Effector memory CD8-positive, alpha-beta T cell (primary cell): ENCODE measurements around the gene CHRNG.
"Not testable (repeated sequence)": the region's sequence is repeated elsewhere in the genome, so short reads cannot be mapped to it uniquely, and the experiment has no call there.

Experiments used
- ATAC-seq: fragments of 150-1000 bp; cut with Tn5 transposase; replicated peaks from 2 replicates; pipeline ENCODE4 v1.10.0; 2021; ENCODE audit warnings: mild to moderate bottlenecking, moderate library complexity
- DNase-seq, 3 experiments: peaks; one replicate each; pipeline ENCODE4 v3.0.0; 2021
- H3K27ac Mint-ChIP-seq, 2 donors: one replicate each; pipeline ENCODE4 v1.8.0; 2022; ENCODE audit warnings: mild to moderate bottlenecking in 2 of 2, mixed read lengths in 2 of 2, moderate library complexity in 2 of 2
- H3K27me3 Mint-ChIP-seq, 2 donors: one replicate each; pipeline ENCODE4 v1.8.0; 2022; ENCODE audit warnings: mixed read lengths in 2 of 2
- H3K36me3 Mint-ChIP-seq: one replicate; pipeline ENCODE4 v1.8.0; 2022; ENCODE audit warnings: mild to moderate bottlenecking, moderate library complexity, mixed read lengths; ENCODE audit not compliant: insufficient read depth
- H3K4me1 Mint-ChIP-seq, 2 donors: one replicate each; pipeline ENCODE4 v1.8.0; 2022; ENCODE audit warnings: low read depth in 2 of 2, mixed read lengths in 2 of 2
- H3K4me3 Mint-ChIP-seq, 2 donors: one replicate each; pipeline ENCODE4 v1.8.0; 2022; ENCODE audit warnings: mild to moderate bottlenecking in 2 of 2, mixed read lengths in 2 of 2, moderate library complexity in 2 of 2
- H3K9me3 Mint-ChIP-seq, 2 donors: one replicate each; pipeline ENCODE4 v1.8.0; 2022; ENCODE audit warnings: mixed read lengths in 2 of 2

CHRNG gene

GRCh38 chr2:232525791-232526371 is 13.6 kb upstream of the CHRNG start, which contains the start of gene CHRND:
Gene CHRND (plus strand): TSS chr2:232526160. CDS start chr2:232526216, 56 bp downstream.
- Mint-ChIP-seq H3K36me3 (peaks cover 3% of the 10 kb centered on the region), H3K4me1 (peaks cover 16 to 23% of the 10 kb centered on the region in 2 donors), H3K9me3 (no peaks in the 10 kb centered on the region), H3K27me3 (peaks cover 49 to 84% of the 10 kb centered on the region in 2 donors), H3K4me3 (no peak within 1 kb of the TSS), H3K27ac (no peak within 1 kb of the TSS)
- ATAC-seq (no peak), DNase-seq (no peak)

- no peak overlapping the region for H3K4me3 Mint-ChIP-seq
- ATAC-seq: no peak
- no peak for DNase-seq
- H3K36me3 Mint-ChIP-seq: peaks cover 4% of the 10 kb centered on the region
- H3K9me3 Mint-ChIP-seq: no peaks in the 10 kb centered on the region
- peaks cover 46 to 84% of the 10 kb centered on the region in 2 donors for H3K27me3 Mint-ChIP-seq
- peaks cover 15 to 21% of the 10 kb centered on the region in 2 donors for H3K4me1 Mint-ChIP-seq
- no peak overlapping the region for H3K27ac Mint-ChIP-seq
These were observed 13.0 kb upstream of the CHRNG start for GRCh38 chr2:232526372-232526941.

- DNase-seq (no peak), ATAC-seq (no peak)
- Mint-ChIP-seq H3K27me3 (peaks cover 48 to 84% of the 10 kb centered on the region in 2 donors), H3K36me3 (peaks cover 5% of the 10 kb centered on the region), H3K27ac (peak overlapping the region in 1 of 2 donors; percentile 79), H3K9me3 (no peaks in the 10 kb centered on the region), H3K4me3 (no peak overlapping the region), H3K4me1 (peaks cover 14 to 17% of the 10 kb centered on the region in 2 donors)
These were observed 11.5 kb upstream of the CHRNG start for GRCh38 chr2:232527905-232528470.

- Mint-ChIP-seq H3K4me1 (peaks cover 12 to 13% of the 10 kb centered on the region in 2 donors), H3K4me3 (peak overlapping the region in 1 of 2 donors; percentile 47), H3K9me3 (no peaks in the 10 kb centered on the region), H3K36me3 (peaks cover 3% of the 10 kb centered on the region), H3K27ac (peak overlapping the region; percentile 13 to 79), H3K27me3 (peaks cover 49 to 87% of the 10 kb centered on the region in 2 donors)
- DNase-seq: no peak
- peak; percentile 50 for ATAC-seq
These were observed 10.6 kb upstream of the CHRNG start for GRCh38 chr2:232528746-232529460.

GRCh38 chr2:232529806-232530547 is 9.5 kb upstream of the CHRNG start:
- peaks cover 41 to 88% of the 10 kb centered on the region in 2 donors for H3K27me3 Mint-ChIP-seq
- peaks cover 12 to 13% of the 10 kb centered on the region in 2 donors for H3K4me1 Mint-ChIP-seq
- H3K27ac Mint-ChIP-seq: no peak overlapping the region
- DNase-seq: no peak
- no peak for ATAC-seq
- H3K36me3 Mint-ChIP-seq: peaks cover 3% of the 10 kb centered on the region
- no peak overlapping the region for H3K4me3 Mint-ChIP-seq
- no peaks in the 10 kb centered on the region for H3K9me3 Mint-ChIP-seq

- no peaks in the 10 kb centered on the region for H3K9me3 Mint-ChIP-seq
- no peak overlapping the region for H3K27ac Mint-ChIP-seq
- peaks cover 41 to 95% of the 10 kb centered on the region in 2 donors for H3K27me3 Mint-ChIP-seq
- peaks cover 12 to 13% of the 10 kb centered on the region in 2 donors for H3K4me1 Mint-ChIP-seq
- ATAC-seq (no peak), DNase-seq (no peak)
- no peak overlapping the region for H3K4me3 Mint-ChIP-seq
- peaks cover 3% of the 10 kb centered on the region for H3K36me3 Mint-ChIP-seq
These were observed 8.7 kb upstream of the CHRNG start for GRCh38 chr2:232530626-232531260.

- H3K4me3 Mint-ChIP-seq: no peak overlapping the region
- ATAC-seq (no peak), DNase-seq (no peak)
- no peaks in the 10 kb centered on the region for H3K9me3 Mint-ChIP-seq
- peaks cover 7% of the 10 kb centered on the region for H3K36me3 Mint-ChIP-seq
- peaks cover 12 to 13% of the 10 kb centered on the region in 2 donors for H3K4me1 Mint-ChIP-seq
- no peak overlapping the region for H3K27ac Mint-ChIP-seq
- peaks cover 44 to 95% of the 10 kb centered on the region in 2 donors for H3K27me3 Mint-ChIP-seq
These were observed 7.1 kb upstream of the CHRNG start for GRCh38 chr2:232532419-232532818.

GRCh38 chr2:232532821-232533220 is 6.7 kb upstream of the CHRNG start:
- not testable (repeated sequence) for H3K36me3 Mint-ChIP-seq, H3K9me3 Mint-ChIP-seq, H3K27ac Mint-ChIP-seq, H3K4me3 Mint-ChIP-seq, DNase-seq, ATAC-seq
- H3K27me3 Mint-ChIP-seq: peaks cover 43 to 95% of the 10 kb centered on the region in 2 donors
- H3K4me1 Mint-ChIP-seq: peaks cover 12 to 13% of the 10 kb centered on the region in 2 donors

- Mint-ChIP-seq H3K9me3 (no peaks in the 10 kb centered on the region), H3K27me3 (peaks cover 36 to 90% of the 10 kb centered on the region in 2 donors), H3K4me1 (peaks cover 5 to 8% of the 10 kb centered on the region in 2 donors), H3K4me3 (no peak overlapping the region), H3K27ac (no peak overlapping the region), H3K36me3 (peaks cover 7% of the 10 kb centered on the region)
- ATAC-seq (no peak), DNase-seq (no peak)
These were observed 5.4 kb upstream of the CHRNG start for GRCh38 chr2:232533944-232534710.

- Mint-ChIP-seq H3K4me3 (no peak overlapping the region), H3K27me3 (peaks cover 35 to 80% of the 10 kb centered on the region in 2 donors), H3K36me3 (peaks cover 7% of the 10 kb centered on the region), H3K27ac (no peak overlapping the region), H3K4me1 (peaks cover 3 to 4% of the 10 kb centered on the region in 2 donors), H3K9me3 (no peaks in the 10 kb centered on the region)
- ATAC-seq (no peak), DNase-seq (no peak)
These were observed 4.4 kb upstream of the CHRNG start for GRCh38 chr2:232534940-232535651.

- DNase-seq (no peak), ATAC-seq (no peak)
- Mint-ChIP-seq H3K4me3 (no peak overlapping the region), H3K4me1 (peaks cover 4% of the 10 kb centered on the region in 2 donors), H3K27me3 (peaks cover 28 to 72% of the 10 kb centered on the region in 2 donors), H3K9me3 (no peaks in the 10 kb centered on the region), H3K36me3 (peaks cover 7% of the 10 kb centered on the region), H3K27ac (no peak overlapping the region)
These were observed 3.5 kb upstream of the CHRNG start for GRCh38 chr2:232535761-232536530.
